Hepatocyte (in vitro differentiated cells): ENCODE results near the gene PIBF1. TPM values are rescaled to one million over a fixed set of nuclear protein-coding genes. Genes with fewer than 3 reads are reported as not detected.

Experiments used
- DNase-seq: peaks from one replicate; pipeline ENCODE4 v3.0.0-alpha.2; 2016; ENCODE audit warnings: low spot score
- H2AFZ ChIP-seq: fragments of 200-600 bp; sonication (generic); 2 replicates; pipeline ENCODE4 v1.6.0; 2016; ENCODE audit warnings: antibody characterized with exemption, mild to moderate bottlenecking
- H3K27ac ChIP-seq: fragments of 200-600 bp; sonication (generic); 2 replicates; pipeline ENCODE4 v1.5.1; 2016; ENCODE audit warnings: mild to moderate bottlenecking
- H3K27me3 ChIP-seq: fragments of 200-600 bp; sonication (generic); 2 replicates; pipeline ENCODE4 v1.6.1; 2016
- H3K36me3 ChIP-seq: fragments of 200-600 bp; sonication (generic); replicated peaks from 2 replicates; pipeline ENCODE4 v1.5.1; 2016; ENCODE audit warnings: low read depth; ENCODE audit not compliant: insufficient read depth
- H3K4me1 ChIP-seq: fragments of 200-600 bp; sonication (generic); 2 replicates; pipeline ENCODE4 v1.5.1; 2016; ENCODE audit warnings: mild to moderate bottlenecking, moderate library complexity; ENCODE audit not compliant: insufficient read depth
- H3K4me2 ChIP-seq: fragments of 200-600 bp; sonication (generic); 2 replicates; pipeline ENCODE4 v1.6.0; 2016
- H3K4me3 ChIP-seq: fragments of 200-600 bp; sonication (generic); 2 replicates; pipeline ENCODE4 v1.5.1; 2016; ENCODE audit warnings: mild to moderate bottlenecking
- H3K79me2 ChIP-seq: fragments of 200-600 bp; sonication (generic); 2 replicates; pipeline ENCODE4 v1.6.0; 2017; ENCODE audit warnings: mild to moderate bottlenecking
- H3K9me2 ChIP-seq: fragments of 200-600 bp; sonication (generic); replicated peaks from 2 replicates; pipeline ENCODE4 v1.6.0; 2017; ENCODE audit warnings: mild to moderate bottlenecking; ENCODE audit not compliant: insufficient read depth
- H3K9me3 ChIP-seq: fragments of 200-600 bp; sonication (generic); 2 replicates; pipeline ENCODE4 v1.5.1; 2016; ENCODE audit warnings: low read depth, mild to moderate bottlenecking
- H4K20me1 ChIP-seq: fragments of 200-600 bp; sonication (generic); 2 replicates; pipeline ENCODE4 v1.6.0; 2016; ENCODE audit warnings: mild to moderate bottlenecking; ENCODE audit not compliant: insufficient read depth, poor library complexity, severe bottlenecking
- CTCF ChIP-seq: fragments of 200-600 bp; sonication (generic); IDR thresholded peaks from 2 replicates; pipeline ENCODE4 v1.5.1; 2016; ENCODE audit warnings: antibody characterized with exemption, mild to moderate bottlenecking; ENCODE audit not compliant: poor library complexity
- EZH2 ChIP-seq: fragments of 200-600 bp; sonication (generic); IDR thresholded peaks from 2 replicates; pipeline ENCODE4 v1.6.1; 2016; ENCODE audit warnings: antibody characterized with exemption, mild to moderate bottlenecking, borderline replicate concordance
- EZH2phosphoT487 ChIP-seq: fragments of 200-600 bp; sonication (generic); IDR thresholded peaks from one replicate; pipeline ENCODE4 v1.6.1; 2018; ENCODE audit warnings: antibody characterized with exemption, mild to moderate bottlenecking, low read depth, moderate library complexity; ENCODE audit not compliant: unreplicated experiment, severe bottlenecking
- WGBS: methylation state at CpG from one replicate; pipeline ENCODE4 v1.1.6; 2016; ENCODE audit warnings: low lambda C conversion rate; ENCODE audit errors: missing lambda C conversion rate; 5-methylcytosine and 5-hydroxymethylcytosine counted together
- polyA plus RNA-seq: library from polyadenylated mRNA; unstranded; fragments of >200 nt; fragmentation: Nextera tagmentation; extraction: Ambion mirVana; gene quantifications from 2 replicates; pipeline ENCODE4 v1.2.1, GENCODE V29; 2016
- total RNA-seq: library from RNA; depleted of rRNA; stranded (reverse); fragments of >200 nt; gene quantifications from 2 replicates; pipeline ENCODE4 v1.2.3, GENCODE V29; 2014

Gene PIBF1
- total and polyA plus RNA-seq, 2 experiments from 2014 or later = 13.1 to 24.5 TPM

- Histone ChIP-seq H3K27me3 (no peaks in the 10 kb centered on the region), H3K4me2 (no peak overlapping the region), H2AFZ (no peak overlapping the region), H3K79me2 (no peaks in the 10 kb centered on the region), H4K20me1 (no peaks in the 10 kb centered on the region), H3K4me1 (no peaks in the 10 kb centered on the region), H3K4me3 (no peak overlapping the region), H3K27ac (no peak overlapping the region), H3K36me3 (no peaks in the 10 kb centered on the region), H3K9me3 (no peaks in the 10 kb centered on the region), H3K9me2 (no peaks in the 10 kb centered on the region)
- WGBS = 9% methylated on average over 1 of the region's 1 CpG
- TF ChIP-seq CTCF (peak; percentile 65), EZH2 (no peak), EZH2phosphoT487 (no peak)
- DNase-seq = peak; percentile 8
Measured at GRCh38 chr13:72808917-72809500, 27.1 kb downstream of the PIBF1 start.

GRCh38 chr13:72820156-72820897 lies 38.4 kb downstream of the PIBF1 start:
- no peaks in the 10 kb centered on the region for H3K4me1 ChIP-seq
- H3K4me2 ChIP-seq = no peak overlapping the region
- no peak overlapping the region for H2AFZ ChIP-seq
- 78% methylated on average over 8 of the region's 8 CpGs for WGBS
- peak; percentile 25 for DNase-seq
- no peaks in the 10 kb centered on the region for H3K27me3 ChIP-seq
- TF ChIP-seq EZH2 (no peak), CTCF (no peak), EZH2phosphoT487 (no peak)
- no peak overlapping the region for H3K4me3 ChIP-seq
- no peaks in the 10 kb centered on the region for H3K9me3 ChIP-seq
- H3K27ac ChIP-seq = no peak overlapping the region
- H4K20me1 ChIP-seq = no peaks in the 10 kb centered on the region
- no peaks in the 10 kb centered on the region for H3K79me2 ChIP-seq
- H3K36me3 ChIP-seq = no peaks in the 10 kb centered on the region
- H3K9me2 ChIP-seq = no peaks in the 10 kb centered on the region

GRCh38 chr13:72820898-72821279 lies 39.0 kb downstream of the PIBF1 start:
- no peaks in the 10 kb centered on the region for H4K20me1 ChIP-seq
- no peak for DNase-seq
- no peak overlapping the region for H3K27ac ChIP-seq
- no peaks in the 10 kb centered on the region for H3K9me2 ChIP-seq
- H3K79me2 ChIP-seq = no peaks in the 10 kb centered on the region
- WGBS = 8% methylated on average over 1 of the region's 1 CpG
- no peak for TF ChIP-seq EZH2phosphoT487
- TF ChIP-seq CTCF = no peak
- TF ChIP-seq EZH2 = no peak
- no peaks in the 10 kb centered on the region for H3K36me3 ChIP-seq
- no peaks in the 10 kb centered on the region for H3K27me3 ChIP-seq
- H3K4me3 ChIP-seq = no peak overlapping the region
- H2AFZ ChIP-seq = no peak overlapping the region
- no peaks in the 10 kb centered on the region for H3K4me1 ChIP-seq
- no peak overlapping the region for H3K4me2 ChIP-seq
- no peaks in the 10 kb centered on the region for H3K9me3 ChIP-seq
